ENCODE measurements around the gene GULP1.

Gene GULP1

DNA sequence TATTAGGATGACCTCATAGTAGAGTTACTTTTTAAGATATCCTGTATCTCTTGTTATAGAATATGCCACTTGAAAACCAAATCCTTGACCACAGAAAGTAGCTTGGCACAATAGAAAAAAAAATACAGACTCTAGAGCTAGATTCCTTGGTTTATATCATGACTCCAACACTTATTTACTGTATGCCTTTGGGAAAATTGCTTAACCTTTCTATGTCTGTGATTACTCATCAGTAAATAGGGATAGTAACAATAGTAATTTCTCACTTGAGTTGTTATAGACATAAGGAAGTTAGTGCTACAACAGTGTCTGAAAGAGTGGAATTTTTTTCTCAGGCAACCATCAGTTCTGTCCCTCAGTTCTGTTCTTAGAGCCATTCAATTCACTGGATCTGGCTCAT lies 193.8 kb downstream of the GULP1 start:
- Mint-ChIP-seq H3K4me3 (no peak overlapping the region), H3K9me3 (no peaks in the 10 kb centered on the region), H3K27ac (no peak overlapping the region), H3K4me1 (ENCODE audit: low read depth) (no peaks in the 10 kb centered on the region), H3K36me3 (ENCODE audit: low read depth) (no peaks in the 10 kb centered on the region), H3K27me3 (no peaks in the 10 kb centered on the region)
- intact Hi-C loops (cut with micrococcal nuclease) = no loop called here

DNA sequence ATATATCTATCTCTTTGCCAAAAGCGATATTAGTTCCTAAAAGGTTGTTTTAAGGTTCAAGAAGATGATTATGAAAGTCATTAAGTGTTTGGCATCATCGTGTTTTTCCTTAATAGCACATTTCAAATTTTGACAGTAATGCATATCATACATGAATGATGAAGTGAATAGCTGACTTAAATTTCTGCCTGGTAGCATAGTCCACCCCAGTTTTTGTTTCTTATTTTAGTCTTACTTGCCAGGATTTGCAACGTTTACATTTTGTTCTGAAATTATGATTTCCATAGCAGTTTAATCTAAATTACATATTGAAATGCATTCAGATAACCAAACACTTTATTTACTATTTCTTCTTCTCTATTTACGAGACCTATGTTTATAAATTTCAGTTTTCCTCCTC lies 201.1 kb downstream of the GULP1 start:
- Mint-ChIP-seq H3K4me3 (no peak overlapping the region), H3K9me3 (no peaks in the 10 kb centered on the region), H3K36me3 (ENCODE audit: low read depth) (no peaks in the 10 kb centered on the region), H3K4me1 (ENCODE audit: low read depth) (no peaks in the 10 kb centered on the region), H3K27me3 (no peaks in the 10 kb centered on the region), H3K27ac (no peak overlapping the region)
- intact Hi-C loops (cut with micrococcal nuclease) = no loop called here

DNA sequence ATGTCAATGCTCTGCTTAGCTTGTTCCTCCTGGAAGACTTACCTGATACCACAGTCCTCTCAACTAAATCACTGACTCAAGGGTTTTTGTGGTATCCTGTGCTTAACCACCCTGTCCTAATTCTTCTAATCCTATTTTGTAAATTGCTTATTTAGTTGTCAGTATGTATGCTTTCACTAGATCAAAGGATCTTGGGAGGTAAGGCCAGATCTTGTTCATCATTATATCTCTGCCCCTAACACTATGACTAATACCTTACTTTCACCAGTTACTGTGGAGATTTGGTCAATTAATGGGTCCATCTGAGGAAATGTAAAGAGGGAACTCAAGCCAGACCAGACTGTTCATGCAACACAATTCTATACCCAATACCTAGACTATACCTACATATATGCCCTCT lies 203.2 kb downstream of the GULP1 start:
- no peak overlapping the region for H3K27ac Mint-ChIP-seq

DNA sequence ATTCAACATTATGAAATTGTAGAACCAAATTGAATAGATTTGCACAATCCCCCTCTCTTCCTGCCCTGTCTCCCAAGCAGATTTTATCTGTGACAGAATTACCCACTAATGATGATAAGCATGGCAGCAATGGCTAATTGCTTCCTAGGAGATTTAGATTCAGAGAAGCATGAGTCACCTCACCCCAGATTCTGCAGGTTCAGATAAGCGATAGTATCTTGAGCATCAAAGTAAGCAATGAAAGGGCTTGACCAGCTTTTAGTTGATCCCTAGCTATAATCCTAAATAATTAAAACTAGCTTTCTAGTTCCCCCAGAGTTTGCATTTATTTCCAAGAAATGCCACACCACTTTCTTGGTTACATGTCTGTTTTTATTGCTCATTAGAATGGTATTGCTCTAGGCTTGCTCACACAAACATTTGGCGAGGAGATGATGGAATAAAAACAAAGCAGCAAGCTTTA lies 204.3 kb downstream of the GULP1 start:
- no peaks in the 10 kb centered on the region for H3K9me3 Mint-ChIP-seq
- intact Hi-C loops (cut with micrococcal nuclease) = no loop called here
- no peak overlapping the region for H3K4me3 Mint-ChIP-seq
- H3K27ac Mint-ChIP-seq = no peak overlapping the region
- no peaks in the 10 kb centered on the region for H3K27me3 Mint-ChIP-seq
- H3K36me3 Mint-ChIP-seq (ENCODE audit: low read depth) = no peaks in the 10 kb centered on the region
- H3K4me1 Mint-ChIP-seq (ENCODE audit: low read depth) = no peaks in the 10 kb centered on the region

More for the DNA sequence above, 203.2 kb downstream of the GULP1 start:
- intact Hi-C loops (cut with micrococcal nuclease) = no loop called here
- H3K9me3 Mint-ChIP-seq = no peaks in the 10 kb centered on the region
- no peaks in the 10 kb centered on the region for H3K4me1 Mint-ChIP-seq (ENCODE audit: low read depth)
- no peaks in the 10 kb centered on the region for H3K27me3 Mint-ChIP-seq
- no peaks in the 10 kb centered on the region for H3K36me3 Mint-ChIP-seq (ENCODE audit: low read depth)
- no peak overlapping the region for H3K4me3 Mint-ChIP-seq

DNA sequence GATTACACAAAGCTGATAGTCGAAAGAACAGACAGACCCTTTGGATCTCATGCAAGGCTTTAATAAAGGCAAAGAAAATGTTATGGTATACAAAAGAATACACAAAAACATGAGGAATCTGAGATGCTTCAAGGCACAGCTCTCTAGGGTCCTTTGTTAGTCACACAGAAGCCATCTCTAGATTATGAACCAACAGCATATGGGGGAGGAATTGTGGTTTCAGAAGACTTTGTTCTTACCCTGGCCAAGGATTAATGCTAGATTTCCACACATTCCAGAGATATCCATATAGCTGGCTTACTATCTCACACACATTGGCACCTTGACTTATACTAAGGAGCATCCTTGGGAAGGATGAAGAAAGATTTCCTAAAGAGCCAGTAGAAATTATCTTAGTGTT lies 206.1 kb downstream of the GULP1 start:
- Mint-ChIP-seq H3K36me3 (ENCODE audit: low read depth) (no peaks in the 10 kb centered on the region), H3K4me1 (ENCODE audit: low read depth) (no peaks in the 10 kb centered on the region), H3K9me3 (no peaks in the 10 kb centered on the region), H3K27ac (no peak overlapping the region), H3K4me3 (no peak overlapping the region), H3K27me3 (no peaks in the 10 kb centered on the region)
- intact Hi-C loops (cut with micrococcal nuclease) = no loop called here

DNA sequence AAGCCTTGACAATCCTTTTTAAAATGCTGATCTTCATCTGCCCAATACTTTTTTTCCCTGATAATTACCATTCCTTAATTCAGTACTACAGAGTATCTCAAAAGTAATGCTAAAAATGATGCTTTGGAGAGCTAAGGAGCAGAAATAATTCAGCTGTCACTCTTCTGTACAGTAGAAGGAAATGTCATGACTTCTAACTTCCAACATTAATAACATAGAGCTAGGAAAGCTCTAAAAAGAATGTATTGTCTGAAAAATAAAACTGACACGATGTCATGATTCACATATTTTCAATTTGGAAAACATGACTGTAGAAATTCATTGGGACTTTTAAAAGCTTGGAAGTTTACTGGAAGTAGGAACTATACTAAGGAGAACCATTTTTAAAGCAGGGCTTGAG lies 212.3 kb downstream of the GULP1 start:
- Mint-ChIP-seq H3K9me3 (no peaks in the 10 kb centered on the region), H3K27me3 (no peaks in the 10 kb centered on the region), H3K4me3 (no peak overlapping the region), H3K27ac (no peak overlapping the region), H3K36me3 (ENCODE audit: low read depth) (no peaks in the 10 kb centered on the region), H3K4me1 (ENCODE audit: low read depth) (no peaks in the 10 kb centered on the region)
- intact Hi-C loops (cut with micrococcal nuclease) = no loop called here

DNA sequence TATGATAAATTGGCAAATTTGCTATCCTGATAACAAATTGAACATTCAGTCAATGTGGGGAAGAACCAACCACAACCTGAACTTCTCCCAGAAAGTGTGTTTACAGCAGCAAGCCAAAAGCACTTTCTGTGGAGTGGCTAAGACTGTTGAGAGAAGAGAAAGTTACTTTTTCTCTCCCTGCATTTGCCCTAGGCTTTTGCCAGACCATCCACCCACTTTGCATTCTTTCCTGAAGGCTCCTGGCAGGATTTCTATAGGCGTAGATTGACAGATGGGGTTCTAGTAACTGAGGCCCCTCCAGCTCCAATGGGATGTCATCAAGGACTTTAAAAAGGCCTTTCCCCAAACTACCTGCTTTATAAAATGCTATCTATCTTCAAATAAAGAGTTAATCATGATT lies 215.2 kb downstream of the GULP1 start:
- Mint-ChIP-seq H3K36me3 (ENCODE audit: low read depth) (no peaks in the 10 kb centered on the region), H3K27ac (no peak overlapping the region), H3K4me3 (no peak overlapping the region), H3K9me3 (no peaks in the 10 kb centered on the region), H3K4me1 (ENCODE audit: low read depth) (no peaks in the 10 kb centered on the region), H3K27me3 (no peaks in the 10 kb centered on the region)
- intact Hi-C loops (cut with micrococcal nuclease) = no loop called here

DNA sequence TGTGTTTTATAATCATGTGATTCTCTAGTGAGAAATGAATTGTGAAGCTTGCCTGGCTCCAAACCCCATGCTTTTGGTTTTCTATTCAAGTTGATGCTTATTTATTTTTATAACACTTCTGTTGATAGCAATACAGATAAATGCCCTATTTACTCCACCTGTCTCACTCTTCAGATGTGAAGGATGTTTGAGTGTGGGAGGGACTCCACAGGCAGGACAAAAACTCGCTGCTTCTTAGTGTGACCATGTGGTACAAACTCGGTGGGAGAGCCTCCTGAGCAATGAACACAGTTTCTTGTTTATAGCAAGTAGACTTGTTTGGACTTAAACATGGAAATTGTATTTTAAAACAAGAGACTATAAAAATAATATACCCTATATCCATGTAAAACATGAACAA lies 219.7 kb downstream of the GULP1 start:
- no peak overlapping the region for H3K27ac Mint-ChIP-seq
- intact Hi-C loops (cut with micrococcal nuclease) = loop anchor here (5.0 kb wide), 1 partner anchor 929 kb away; no protein-coding TSS in a partner anchor
- H3K27me3 Mint-ChIP-seq = no peaks in the 10 kb centered on the region

DNA sequence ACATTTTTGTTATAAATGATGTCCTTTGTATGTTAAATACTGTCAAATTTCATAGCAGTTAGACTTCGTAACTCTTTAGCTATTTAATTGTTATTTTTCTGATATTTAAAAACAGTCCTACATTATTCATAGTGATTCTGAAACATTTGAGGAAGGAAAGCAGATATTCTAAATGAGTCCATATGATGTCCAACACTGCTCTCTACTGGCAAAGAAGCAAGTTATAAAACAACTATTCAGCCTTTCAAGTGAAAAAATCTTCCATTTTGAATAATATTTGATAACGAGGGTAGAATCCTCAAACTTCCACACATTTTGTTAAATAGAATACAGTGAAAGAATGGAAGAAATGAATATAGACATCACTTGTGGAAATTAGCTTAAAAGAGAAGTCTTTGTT lies 220.8 kb downstream of the GULP1 start:
- H3K4me3 Mint-ChIP-seq = no peak overlapping the region
- intact Hi-C loops (cut with micrococcal nuclease) = loop anchor here (2.0 to 5.0 kb wide), 2 partner anchors 930 to 1012 kb away; no protein-coding TSS in a partner anchor
- H3K36me3 Mint-ChIP-seq (ENCODE audit: low read depth) = no peaks in the 10 kb centered on the region
- H3K9me3 Mint-ChIP-seq = no peaks in the 10 kb centered on the region
- no peaks in the 10 kb centered on the region for H3K4me1 Mint-ChIP-seq (ENCODE audit: low read depth)
- no peak overlapping the region for H3K27ac Mint-ChIP-seq
- no peaks in the 10 kb centered on the region for H3K27me3 Mint-ChIP-seq

More for the DNA sequence above, 219.7 kb downstream of the GULP1 start:
- no peaks in the 10 kb centered on the region for H3K36me3 Mint-ChIP-seq (ENCODE audit: low read depth)
- no peaks in the 10 kb centered on the region for H3K4me1 Mint-ChIP-seq (ENCODE audit: low read depth)
- H3K9me3 Mint-ChIP-seq = no peaks in the 10 kb centered on the region
- H3K4me3 Mint-ChIP-seq = no peak overlapping the region

DNA sequence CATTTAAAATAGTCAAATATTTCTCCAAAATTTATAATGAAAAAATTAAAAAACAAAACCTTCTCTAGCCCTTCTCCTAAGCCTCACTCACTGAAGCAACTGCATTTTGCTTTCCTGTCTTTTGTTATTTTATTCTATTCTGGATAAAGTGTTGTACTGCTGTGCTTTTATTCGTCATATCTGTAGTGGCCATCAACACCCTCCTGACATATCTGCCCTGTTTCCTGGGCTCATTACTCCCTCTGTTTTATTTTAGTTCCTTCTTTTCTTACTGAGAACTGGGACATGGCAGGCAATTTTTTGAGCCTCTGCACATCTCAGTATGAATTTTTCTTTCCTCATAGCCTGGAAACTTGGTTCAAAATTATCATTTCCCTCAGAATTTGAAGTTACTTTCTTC lies 224.2 kb downstream of the GULP1 start:
- intact Hi-C loops (cut with micrococcal nuclease) = no loop called here
- H3K36me3 Mint-ChIP-seq (ENCODE audit: low read depth) = no peaks in the 10 kb centered on the region
- no peak overlapping the region for H3K27ac Mint-ChIP-seq
- H3K27me3 Mint-ChIP-seq = no peaks in the 10 kb centered on the region
- H3K4me3 Mint-ChIP-seq = no peak overlapping the region
- no peaks in the 10 kb centered on the region for H3K4me1 Mint-ChIP-seq (ENCODE audit: low read depth)
- H3K9me3 Mint-ChIP-seq = no peaks in the 10 kb centered on the region

DNA sequence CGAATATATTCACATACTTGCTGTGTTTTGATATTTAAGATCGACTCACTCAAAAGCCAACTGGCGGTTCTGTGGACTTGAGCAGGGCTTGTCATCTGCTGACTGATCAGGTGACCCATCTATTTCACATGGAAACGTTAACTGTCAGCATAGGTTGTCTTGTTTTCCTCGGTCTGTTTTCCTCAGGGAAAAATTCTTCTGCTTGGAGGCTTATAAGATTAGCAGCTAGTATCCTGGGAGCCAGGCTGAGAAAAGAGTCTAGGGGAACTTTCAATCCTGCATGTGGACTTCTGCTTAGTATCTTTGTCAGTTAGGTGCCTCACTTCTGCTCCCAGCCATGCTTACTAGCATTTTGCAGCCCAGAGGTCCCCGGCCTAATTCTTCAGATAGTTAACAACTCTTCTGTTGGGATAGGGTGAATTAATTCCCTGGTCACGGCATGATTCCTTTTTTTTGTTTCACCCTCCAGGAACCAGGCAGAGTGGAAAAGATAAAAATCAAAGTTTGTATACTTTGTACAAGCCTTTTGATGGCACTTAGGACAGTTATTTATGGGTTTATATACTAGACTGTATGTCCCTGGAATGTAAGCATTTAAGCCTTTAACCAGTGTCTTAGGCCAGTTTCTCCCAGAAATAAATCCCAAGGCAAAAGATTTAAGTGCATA lies 226.0 kb downstream of the GULP1 start:
- Mint-ChIP-seq H3K9me3 (no peaks in the 10 kb centered on the region), H3K27ac (no peak overlapping the region), H3K27me3 (no peaks in the 10 kb centered on the region), H3K4me1 (ENCODE audit: low read depth) (no peaks in the 10 kb centered on the region), H3K4me3 (no peak overlapping the region), H3K36me3 (ENCODE audit: low read depth) (no peaks in the 10 kb centered on the region)
- intact Hi-C loops (cut with micrococcal nuclease) = no loop called here

DNA sequence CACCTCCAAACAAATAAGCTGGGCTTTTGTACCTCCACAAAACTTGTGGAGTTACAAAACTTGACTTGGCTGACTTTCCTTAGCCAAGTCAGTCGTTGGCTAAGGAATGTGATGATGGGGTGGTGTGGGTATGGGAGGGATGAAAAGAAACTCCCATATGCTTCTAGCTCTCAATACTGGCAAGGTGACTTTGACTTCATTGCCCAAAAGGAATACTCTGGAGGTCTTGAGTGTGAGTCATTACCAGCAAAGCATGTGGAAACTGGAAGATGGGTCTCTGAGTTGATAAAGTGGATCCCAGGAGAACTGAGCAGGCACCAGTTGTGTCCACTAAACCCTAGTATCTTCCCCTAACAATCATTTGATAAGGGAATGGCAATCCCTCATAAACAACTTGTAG lies 226.7 kb downstream of the GULP1 start:
- no peak overlapping the region for H3K27ac Mint-ChIP-seq
- no peaks in the 10 kb centered on the region for H3K9me3 Mint-ChIP-seq
- H3K27me3 Mint-ChIP-seq = no peaks in the 10 kb centered on the region
- no peak overlapping the region for H3K4me3 Mint-ChIP-seq
- H3K4me1 Mint-ChIP-seq (ENCODE audit: low read depth) = no peaks in the 10 kb centered on the region
- intact Hi-C loops (cut with micrococcal nuclease) = no loop called here
- H3K36me3 Mint-ChIP-seq (ENCODE audit: low read depth) = no peaks in the 10 kb centered on the region

DNA sequence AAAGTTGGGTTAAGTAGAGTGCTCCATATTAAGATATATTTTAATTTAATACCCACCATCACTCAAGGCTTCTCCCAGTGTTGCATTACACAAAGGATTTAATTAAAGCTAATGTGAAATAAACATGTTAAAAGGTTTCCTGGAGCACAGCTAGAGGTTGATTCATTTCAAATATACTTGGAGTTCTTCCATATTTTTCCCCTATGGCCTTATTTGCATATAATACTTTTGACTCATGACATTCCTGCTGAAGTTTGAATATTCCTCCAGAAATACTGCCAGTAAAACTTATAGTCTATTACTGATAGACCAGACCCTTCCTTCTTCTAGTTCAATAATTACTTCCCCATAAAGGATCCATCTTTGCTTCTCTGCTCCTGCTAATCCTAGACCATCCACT lies 227.5 kb downstream of the GULP1 start:
- H3K36me3 Mint-ChIP-seq (ENCODE audit: low read depth) = no peaks in the 10 kb centered on the region
- no peak overlapping the region for H3K4me3 Mint-ChIP-seq
- H3K9me3 Mint-ChIP-seq = no peaks in the 10 kb centered on the region
- H3K27me3 Mint-ChIP-seq = no peaks in the 10 kb centered on the region
- no peaks in the 10 kb centered on the region for H3K4me1 Mint-ChIP-seq (ENCODE audit: low read depth)
- no peak overlapping the region for H3K27ac Mint-ChIP-seq
- intact Hi-C loops (cut with micrococcal nuclease) = no loop called here

DNA sequence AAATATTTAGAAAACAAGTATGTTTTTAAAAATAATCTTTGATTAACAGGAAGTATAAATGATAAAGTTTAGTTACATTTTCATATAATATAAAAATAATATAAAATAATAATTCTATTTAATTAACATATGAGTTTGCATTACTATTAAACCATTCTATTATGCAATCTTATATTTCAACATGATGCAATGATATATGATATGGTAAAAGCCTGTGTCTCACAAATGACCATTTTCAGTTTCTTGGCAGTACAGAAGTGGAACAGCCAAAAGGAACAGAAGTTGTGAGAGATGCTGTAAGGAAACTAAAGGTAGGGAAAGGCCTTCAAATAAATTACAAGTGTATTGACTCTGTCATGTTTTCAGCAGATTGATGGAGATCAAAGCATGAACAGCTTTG lies 230.8 kb downstream of the GULP1 start:
- no peak overlapping the region for H3K4me3 Mint-ChIP-seq
- no peaks in the 10 kb centered on the region for H3K9me3 Mint-ChIP-seq
- H3K27me3 Mint-ChIP-seq = no peaks in the 10 kb centered on the region
- H3K27ac Mint-ChIP-seq = no peak overlapping the region
- no peaks in the 10 kb centered on the region for H3K4me1 Mint-ChIP-seq (ENCODE audit: low read depth)
- no peaks in the 10 kb centered on the region for H3K36me3 Mint-ChIP-seq (ENCODE audit: low read depth)
- intact Hi-C loops (cut with micrococcal nuclease) = loop anchor here (10.0 kb wide), 1 partner anchor 572 kb away; no protein-coding TSS in a partner anchor

DNA sequence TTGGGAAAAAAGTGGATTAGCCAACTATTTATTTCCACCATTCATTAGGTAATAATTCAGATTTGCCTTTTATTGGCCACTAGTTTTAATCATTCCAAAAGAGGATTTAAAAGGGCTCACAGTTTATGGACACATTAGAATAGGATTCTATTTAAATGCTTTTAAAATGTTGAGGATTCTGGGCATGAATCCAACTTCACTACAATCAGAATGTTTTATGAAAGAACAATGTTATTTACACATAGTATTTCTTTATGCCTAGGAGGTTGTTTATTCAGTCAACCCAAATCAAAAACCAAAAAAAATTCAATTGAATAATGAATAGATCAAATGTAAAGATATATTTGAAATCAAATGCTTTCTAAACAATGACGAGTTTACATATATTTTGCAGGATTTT lies 232.2 kb downstream of the GULP1 start:
- no peaks in the 10 kb centered on the region for H3K9me3 Mint-ChIP-seq
- no peak overlapping the region for H3K4me3 Mint-ChIP-seq
- H3K27me3 Mint-ChIP-seq = no peaks in the 10 kb centered on the region
- no peaks in the 10 kb centered on the region for H3K36me3 Mint-ChIP-seq (ENCODE audit: low read depth)
- H3K4me1 Mint-ChIP-seq (ENCODE audit: low read depth) = no peaks in the 10 kb centered on the region
- intact Hi-C loops (cut with micrococcal nuclease) = loop anchor here (2.0 to 10.0 kb wide), 2 partner anchors 571 to 889 kb away; no protein-coding TSS in a partner anchor
- H3K27ac Mint-ChIP-seq = no peak overlapping the region

All from dendritic cell treated with granulocyte-macrophage colony-stimulating factor and Interleukin-4, amounts not matched to agents 40 ng/mL and 50 ng/mL, for 4 days (primary cell).